22Rv1 (cell line): Measurements from ENCODE around the gene USP32.

ENCODE experiments used
- H3K27ac ChIP-seq: fragments of 450-650 bp; 2 replicates; pipeline ENCODE4 v1.5.1; 2017
- ZFX ChIP-seq: fragments of 450-650 bp; IDR thresholded peaks from 2 replicates; pipeline ENCODE4 v1.6.1; 2017; ENCODE audit warnings: antibody characterized with exemption, borderline replicate concordance
- TF ChIP-seq, protein P1 (sequence below): fragments of 450-650 bp; IDR thresholded peaks from 2 replicates; pipeline ENCODE4 v1.5.1; 2017; ENCODE audit warnings: mild to moderate bottlenecking

The USP32 gene

DNA sequence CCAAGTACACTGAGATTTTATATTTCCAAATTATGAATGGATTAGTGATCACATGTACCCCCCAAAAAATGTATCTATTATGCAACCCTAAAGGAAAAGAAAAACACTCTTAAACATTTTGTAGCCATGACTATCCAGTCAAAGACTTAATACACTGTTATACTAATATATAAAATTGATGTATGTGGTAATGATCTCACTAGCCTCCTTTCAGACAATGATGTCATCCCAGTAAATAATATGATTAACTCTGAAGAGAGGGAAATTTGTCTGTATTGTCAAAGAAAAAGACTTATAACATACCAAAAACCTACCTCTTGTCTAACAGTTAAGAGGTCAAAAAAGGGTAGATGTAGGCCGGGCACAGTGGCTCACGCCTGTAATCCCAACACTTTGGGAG, 80.7 kb downstream of the USP32 start:
- no peak for TF ChIP-seq ZFX
- TF ChIP-seq, protein P1, sequence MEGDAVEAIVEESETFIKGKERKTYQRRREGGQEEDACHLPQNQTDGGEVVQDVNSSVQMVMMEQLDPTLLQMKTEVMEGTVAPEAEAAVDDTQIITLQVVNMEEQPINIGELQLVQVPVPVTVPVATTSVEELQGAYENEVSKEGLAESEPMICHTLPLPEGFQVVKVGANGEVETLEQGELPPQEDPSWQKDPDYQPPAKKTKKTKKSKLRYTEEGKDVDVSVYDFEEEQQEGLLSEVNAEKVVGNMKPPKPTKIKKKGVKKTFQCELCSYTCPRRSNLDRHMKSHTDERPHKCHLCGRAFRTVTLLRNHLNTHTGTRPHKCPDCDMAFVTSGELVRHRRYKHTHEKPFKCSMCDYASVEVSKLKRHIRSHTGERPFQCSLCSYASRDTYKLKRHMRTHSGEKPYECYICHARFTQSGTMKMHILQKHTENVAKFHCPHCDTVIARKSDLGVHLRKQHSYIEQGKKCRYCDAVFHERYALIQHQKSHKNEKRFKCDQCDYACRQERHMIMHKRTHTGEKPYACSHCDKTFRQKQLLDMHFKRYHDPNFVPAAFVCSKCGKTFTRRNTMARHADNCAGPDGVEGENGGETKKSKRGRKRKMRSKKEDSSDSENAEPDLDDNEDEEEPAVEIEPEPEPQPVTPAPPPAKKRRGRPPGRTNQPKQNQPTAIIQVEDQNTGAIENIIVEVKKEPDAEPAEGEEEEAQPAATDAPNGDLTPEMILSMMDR: no peak
- H3K27ac ChIP-seq: no peak overlapping the region

DNA sequence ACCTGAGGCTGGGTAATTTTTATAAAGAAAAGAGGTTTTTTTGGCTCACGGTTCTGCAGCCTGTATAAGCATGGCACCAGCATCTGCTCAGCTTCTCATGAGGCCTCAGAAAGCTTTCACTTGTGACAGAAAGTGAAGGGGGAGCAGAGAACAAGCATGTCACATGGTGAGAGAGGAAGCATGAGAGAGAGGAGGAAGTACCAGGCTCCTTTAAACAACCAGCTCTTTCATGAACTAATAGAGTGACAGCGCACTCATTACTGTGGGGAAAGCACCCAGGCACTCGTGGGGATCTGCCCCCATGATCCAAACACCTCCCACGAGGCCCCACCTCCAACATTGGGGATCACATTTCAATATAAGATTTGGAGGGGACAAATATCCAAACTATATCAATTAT, 86.8 kb downstream of the USP32 start:
- TF ChIP-seq, protein P1: no peak
- no peak for TF ChIP-seq ZFX
- no peak overlapping the region for H3K27ac ChIP-seq

DNA sequence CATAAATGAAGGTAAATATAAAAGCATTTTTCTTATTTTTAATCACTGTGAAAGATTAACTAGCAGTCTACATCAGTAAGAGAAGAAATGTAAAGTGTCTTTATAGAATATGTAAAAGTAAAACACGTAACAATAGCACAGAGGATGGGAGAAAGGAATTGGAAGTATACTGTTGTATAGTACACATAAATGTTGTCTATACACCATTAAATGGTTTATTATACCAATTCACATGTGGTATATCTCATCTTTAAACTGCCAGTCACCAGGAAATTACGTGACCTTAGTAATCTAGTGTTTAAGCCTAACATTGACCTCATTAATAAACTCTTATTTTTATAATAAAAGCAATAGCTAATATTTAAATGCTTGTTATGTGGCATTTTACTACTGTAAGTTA, 87.4 kb downstream of the USP32 start:
- no peak overlapping the region for H3K27ac ChIP-seq
- TF ChIP-seq ZFX: no peak
- TF ChIP-seq, protein P1: no peak

DNA sequence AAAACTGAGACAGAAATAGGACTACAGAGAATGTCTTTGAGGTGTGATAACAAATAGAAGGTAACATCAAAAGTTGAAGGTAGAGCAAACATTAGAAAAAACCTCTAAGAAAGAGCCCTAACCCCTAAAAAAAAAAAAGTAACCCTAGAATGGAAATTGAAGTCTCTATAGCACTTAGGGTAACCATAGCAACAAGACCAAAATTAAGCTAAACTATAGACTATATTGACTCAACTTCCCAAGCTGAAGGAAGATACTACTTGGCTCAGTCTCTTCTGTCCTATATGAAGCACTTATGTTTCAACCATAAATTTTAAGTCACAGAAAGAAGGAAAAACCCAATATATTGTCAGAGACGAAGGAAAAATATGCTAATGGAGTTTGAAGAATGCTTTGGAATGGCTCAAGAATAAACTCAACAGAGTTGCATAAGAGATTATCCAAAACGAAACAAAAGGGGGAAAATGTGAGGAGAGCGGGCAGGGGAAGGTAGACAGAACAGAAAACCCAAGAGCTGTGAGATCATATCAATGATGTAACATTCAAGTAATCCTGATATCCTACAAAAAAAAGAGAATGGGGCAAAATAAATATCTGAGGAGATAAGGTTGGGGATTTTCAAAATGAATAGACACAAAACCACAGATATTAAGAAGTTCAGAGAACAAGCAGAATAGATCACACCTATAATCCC, 88.4 kb downstream of the USP32 start:
- TF ChIP-seq, protein P1: no peak
- TF ChIP-seq ZFX: no peak
- H3K27ac ChIP-seq: no peak overlapping the region

DNA sequence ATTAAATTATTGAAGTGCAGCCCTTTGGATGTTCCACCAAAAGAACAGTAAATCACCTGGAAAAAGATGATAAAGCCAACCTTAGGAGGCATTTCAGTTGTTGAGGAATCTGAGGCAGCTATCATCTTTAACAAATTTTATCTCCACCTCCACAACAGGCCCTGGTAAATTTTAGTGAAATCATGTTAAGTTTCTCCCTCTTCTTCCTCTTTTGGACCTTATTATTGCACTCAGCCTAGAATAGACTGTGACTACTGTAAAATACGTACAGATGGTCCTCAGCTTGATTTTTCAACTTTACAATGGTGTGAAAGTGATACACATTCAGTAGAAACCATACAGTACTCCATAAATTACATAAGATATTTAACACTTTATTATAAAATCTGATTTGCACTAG, 90.3 kb downstream of the USP32 start:
- TF ChIP-seq ZFX: no peak
- TF ChIP-seq, protein P1: no peak
- no peak overlapping the region for H3K27ac ChIP-seq

DNA sequence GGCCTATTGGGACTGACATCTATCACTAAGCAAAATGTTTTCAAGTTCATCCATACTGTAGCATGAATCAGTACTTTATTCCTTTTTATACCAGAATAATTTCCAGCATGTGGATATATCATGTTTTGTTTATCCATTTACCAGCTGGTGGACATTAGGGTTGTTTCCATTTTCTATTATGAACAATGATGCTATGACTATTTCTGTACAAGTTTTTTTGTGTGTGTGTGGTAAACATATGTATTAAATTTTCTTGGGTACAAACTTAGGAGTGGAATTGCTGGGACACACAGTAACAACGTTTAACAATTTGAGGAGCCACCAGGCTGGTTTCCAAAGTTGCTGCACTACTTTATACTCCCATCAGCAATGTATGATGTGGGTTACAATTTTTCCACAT, 91.0 kb downstream of the USP32 start:
- no peak overlapping the region for H3K27ac ChIP-seq
- TF ChIP-seq, protein P1: no peak
- TF ChIP-seq ZFX: no peak

DNA sequence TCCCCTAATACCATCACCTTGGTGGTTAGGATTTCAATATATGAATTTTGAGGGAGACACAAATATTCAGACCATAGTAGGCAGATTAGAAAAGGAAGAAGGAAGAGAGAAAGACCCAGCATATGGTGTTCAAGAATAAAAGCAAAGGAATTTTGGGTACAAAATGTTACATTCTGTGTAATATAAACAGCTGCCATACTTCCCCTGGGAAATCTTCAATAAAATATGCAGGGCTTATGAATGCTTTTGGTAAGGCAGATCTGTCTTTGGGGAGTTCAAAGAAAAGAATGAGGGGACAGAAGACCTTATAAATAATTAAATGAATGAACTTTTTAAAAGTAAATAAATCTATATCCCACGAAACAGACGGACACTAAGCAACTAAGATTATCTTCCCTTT, 91.9 kb downstream of the USP32 start:
- no peak overlapping the region for H3K27ac ChIP-seq
- TF ChIP-seq, protein P1: no peak
- TF ChIP-seq ZFX: no peak
